ENCODE data around the gene EIF4E1B. TPM values are rescaled to one million over a fixed set of nuclear protein-coding genes. Genes with fewer than 3 reads are reported as not detected.
A peak's percentile ranks its signal among the peaks of the same experiment; 100 is the strongest.

Gene EIF4E1B
- total and polyA plus RNA-seq, 7 donors = 0.04 to 0.62 TPM; not detected in 5

- intact Hi-C loops (cut with DNase I) = no loop called here
- Histone ChIP-seq H3K36me3 (ENCODE audit: insufficient read depth in 1 of 2, low read depth in 1 of 2) (no peaks in the 10 kb centered on the region), H3K27me3 (ENCODE audit: insufficient read depth in 3 of 3, low read length in 2 of 3) (peaks cover 0 to 38% (median 3%) of the 10 kb centered on the region in 3 donors), H3K4me1 (no peaks in the 10 kb centered on the region), H3K27ac (no peak overlapping the region), H3K4me3 (peak overlapping the region; percentile 67), H3K9me3 (no peaks in the 10 kb centered on the region)
- WGBS, 3 donors = 27 to 42% (median 34%) methylated on average over 31 to 46 of the region's 46 CpGs
- ATAC-seq = peak in 1 of 4 donors; percentile 5
- TF ChIP-seq, protein P1, sequence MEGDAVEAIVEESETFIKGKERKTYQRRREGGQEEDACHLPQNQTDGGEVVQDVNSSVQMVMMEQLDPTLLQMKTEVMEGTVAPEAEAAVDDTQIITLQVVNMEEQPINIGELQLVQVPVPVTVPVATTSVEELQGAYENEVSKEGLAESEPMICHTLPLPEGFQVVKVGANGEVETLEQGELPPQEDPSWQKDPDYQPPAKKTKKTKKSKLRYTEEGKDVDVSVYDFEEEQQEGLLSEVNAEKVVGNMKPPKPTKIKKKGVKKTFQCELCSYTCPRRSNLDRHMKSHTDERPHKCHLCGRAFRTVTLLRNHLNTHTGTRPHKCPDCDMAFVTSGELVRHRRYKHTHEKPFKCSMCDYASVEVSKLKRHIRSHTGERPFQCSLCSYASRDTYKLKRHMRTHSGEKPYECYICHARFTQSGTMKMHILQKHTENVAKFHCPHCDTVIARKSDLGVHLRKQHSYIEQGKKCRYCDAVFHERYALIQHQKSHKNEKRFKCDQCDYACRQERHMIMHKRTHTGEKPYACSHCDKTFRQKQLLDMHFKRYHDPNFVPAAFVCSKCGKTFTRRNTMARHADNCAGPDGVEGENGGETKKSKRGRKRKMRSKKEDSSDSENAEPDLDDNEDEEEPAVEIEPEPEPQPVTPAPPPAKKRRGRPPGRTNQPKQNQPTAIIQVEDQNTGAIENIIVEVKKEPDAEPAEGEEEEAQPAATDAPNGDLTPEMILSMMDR (IDR thresholded peaks at IDR 0.05) = no peak
- no peak for DNase-seq
Observed at GRCh38 chr5:176608937-176609723, 21.3 kb upstream of the EIF4E1B start.

- intact Hi-C loops (cut with DNase I) = loop anchor here in 1 of 2 donors (5.0 kb wide), 1 partner anchor 37 kb away; the partner anchor contains the start of gene TSPAN17
- 0 to 1% (median 0%) methylated on average over 29 to 100 of the region's 101 CpGs for WGBS, 3 donors
- Histone ChIP-seq H3K4me1 (no peaks in the 10 kb centered on the region), H3K27ac (no peak within 1 kb of the TSS), H3K9me3 (no peaks in the 10 kb centered on the region), H3K4me3 (peak within 1 kb of the TSS; percentile 67), H3K27me3 (ENCODE audit: insufficient read depth in 3 of 3, low read length in 2 of 3) (peaks cover 0 to 40% (median 4%) of the 10 kb centered on the region in 3 donors), H3K36me3 (ENCODE audit: insufficient read depth in 1 of 2, low read depth in 1 of 2) (no peaks in the 10 kb centered on the region)
- peak; percentile 82 to 93 (median 86) for ATAC-seq
- TF ChIP-seq, protein P1 (IDR thresholded peaks at IDR 0.05) = peak; percentile 38
- peak; percentile 63 to 70 for DNase-seq
Observed at GRCh38 chr5:176609724-176610434, 20.6 kb upstream of the EIF4E1B start, which contains the start of gene GPRIN1. TSS of gene GPRIN1 (minus strand) at chr5:176610156. CDS start at chr5:176599834, 10,322 bp downstream.

DNA sequence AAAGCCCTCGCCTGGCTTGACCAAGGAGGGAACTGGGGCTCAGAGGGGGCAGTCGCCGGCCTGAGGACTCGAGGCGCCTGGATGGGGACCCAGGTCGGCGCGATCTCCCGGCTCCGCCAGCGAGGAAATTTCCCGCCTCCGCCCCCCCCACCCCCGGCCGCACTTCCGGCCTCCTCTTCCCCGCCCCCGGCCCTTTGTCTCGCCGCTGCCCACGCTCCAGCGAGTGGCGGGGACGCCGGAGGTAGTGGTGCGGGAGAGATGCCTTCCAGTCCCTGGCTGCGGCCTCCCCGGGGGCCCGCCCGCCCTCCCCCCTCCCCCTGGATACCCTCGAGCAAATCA, 20.1 kb upstream of the EIF4E1B start:
- TF ChIP-seq, protein P1 (IDR thresholded peaks at IDR 0.05) = peak; percentile 1

DNA sequence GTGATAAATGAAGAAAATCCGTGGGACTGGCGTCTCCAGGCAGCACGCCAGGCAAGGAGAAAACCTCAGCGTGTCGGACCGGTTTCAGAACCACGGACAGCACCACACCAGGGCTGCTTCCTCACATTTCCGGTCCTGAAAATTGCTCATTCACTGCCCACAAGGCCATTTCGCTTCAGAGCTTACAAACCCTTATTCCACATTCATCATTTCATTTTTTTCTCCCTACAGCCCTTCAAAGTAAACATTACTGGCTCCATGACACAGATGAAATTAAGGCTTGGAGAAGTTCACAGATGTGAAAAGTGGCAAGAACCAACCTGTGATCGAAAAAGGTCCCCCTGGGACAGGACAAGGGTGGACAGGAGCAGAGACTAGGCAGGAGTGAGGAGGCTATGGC, 19.0 kb upstream of the EIF4E1B start:
- peak; percentile 82 to 84 for DNase-seq
- peaks cover 0 to 49% (median 4%) of the 10 kb centered on the region in 3 donors for H3K27me3 ChIP-seq (ENCODE audit: insufficient read depth in 3 of 3, low read length in 2 of 3)

More for the DNA sequence above, 20.1 kb upstream of the EIF4E1B start:
- no peaks in the 10 kb centered on the region for H3K4me1 ChIP-seq
- WGBS, 3 donors = 2 to 4% (median 3%) methylated on average over 20 to 31 of the region's 31 CpGs
- no peak for ATAC-seq
- no peak overlapping the region for H3K27ac ChIP-seq
- H3K27me3 ChIP-seq (ENCODE audit: insufficient read depth in 3 of 3, low read length in 2 of 3) = peaks cover 0 to 43% (median 4%) of the 10 kb centered on the region in 3 donors
- H3K36me3 ChIP-seq (ENCODE audit: insufficient read depth in 1 of 2, low read depth in 1 of 2) = no peaks in the 10 kb centered on the region
- intact Hi-C loops (cut with DNase I) = loop anchor here in 1 of 2 donors (5.0 kb wide), 1 partner anchor 37 kb away; the partner anchor contains the start of gene TSPAN17
- no peak for DNase-seq
- H3K4me3 ChIP-seq = peak overlapping the region; percentile 67
- no peaks in the 10 kb centered on the region for H3K9me3 ChIP-seq

More for the DNA sequence above, 19.0 kb upstream of the EIF4E1B start:
- TF ChIP-seq, protein P1 (IDR thresholded peaks at IDR 0.05) = no peak
- Histone ChIP-seq H3K9me3 (no peaks in the 10 kb centered on the region), H3K4me1 (no peaks in the 10 kb centered on the region), H3K4me3 (no peak overlapping the region), H3K36me3 (ENCODE audit: insufficient read depth in 1 of 2, low read depth in 1 of 2) (no peaks in the 10 kb centered on the region), H3K27ac (no peak overlapping the region)
- no peak for ATAC-seq
- 10% methylated on average over 10 of the region's 10 CpGs for WGBS, 3 donors
- intact Hi-C loops (cut with DNase I) = loop anchor here in 1 of 2 donors (5.0 kb wide), 1 partner anchor 36 kb away; the partner anchor contains the start of gene TSPAN17

All from psoas muscle (tissue), 8 donors.